ENCODE data around the gene DLD. TPM values are rescaled to one million over a fixed set of nuclear protein-coding genes. Genes with fewer than 3 reads are reported as not detected.

Gene DLD
- total and polyA plus RNA-seq, 9 of the 15 experiments (the other 6 are each of a cell fraction or from before 2014, with no cell fraction given): 130 to 639 (median 247) TPM

DNA sequence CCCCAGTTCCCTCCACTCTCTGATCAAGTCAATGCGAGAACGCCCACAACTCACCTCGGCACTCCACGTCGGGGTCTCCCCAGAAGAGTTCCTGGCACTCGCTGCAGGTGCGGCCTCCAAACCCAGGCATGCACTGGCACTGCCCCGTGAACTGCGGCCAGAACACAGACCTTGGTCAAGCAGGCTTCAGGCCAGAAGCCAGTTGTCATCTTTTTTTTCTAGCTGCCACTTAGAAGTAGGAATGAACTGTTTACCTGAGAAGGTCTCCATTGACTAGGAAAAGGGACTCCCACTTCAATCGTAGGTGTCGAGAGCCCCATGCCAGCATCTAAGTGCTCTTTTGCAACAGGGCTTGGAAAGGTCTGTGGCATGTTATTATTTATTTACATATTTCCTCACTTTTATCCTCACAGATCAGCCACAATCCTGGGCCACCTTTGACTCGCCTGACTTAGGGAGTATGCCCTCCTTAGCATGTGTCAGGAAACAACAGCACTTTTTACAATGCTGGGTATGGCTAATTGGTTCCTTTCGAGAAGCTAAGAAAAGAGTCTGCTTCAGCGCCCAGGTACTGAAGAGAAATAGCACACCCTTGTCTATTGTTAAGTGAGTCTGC lies 60.3 kb downstream of the DLD start:
- TF ChIP-seq OTX1 (CRISPR knock-in tag; IDR thresholded peaks at IDR 0.05) (no peak), SIN3B (IDR thresholded peaks at IDR 0.05; ENCODE audit: low read depth) (no peak), PTTG1 (tag; IDR thresholded peaks at IDR 0.05; ENCODE audit: low read depth) (no peak), RBM25 (IDR thresholded peaks at IDR 0.05; ENCODE audit: low read depth, low read length, severe bottlenecking) (no peak), ZNF507 (tag; conservative IDR thresholded peaks at IDR 0.05) (no peak)
- TF ChIP-seq, protein P1, sequence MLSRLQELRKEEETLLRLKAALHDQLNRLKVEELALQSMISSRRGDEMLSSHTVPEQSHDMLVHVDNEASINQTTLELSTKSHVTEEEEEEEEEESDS (CRISPR knock-in tag; IDR thresholded peaks at IDR 0.05): no peak
- TF ChIP-seq, protein P2, sequence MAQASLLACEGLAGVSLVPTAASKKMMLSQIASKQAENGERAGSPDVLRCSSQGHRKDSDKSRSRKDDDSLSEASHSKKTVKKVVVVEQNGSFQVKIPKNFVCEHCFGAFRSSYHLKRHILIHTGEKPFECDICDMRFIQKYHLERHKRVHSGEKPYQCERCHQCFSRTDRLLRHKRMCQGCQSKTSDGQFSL (CRISPR knock-in tag; IDR thresholded peaks at IDR 0.05): no peak
- TF ChIP-seq, protein P2 (tag; IDR thresholded peaks at IDR 0.05): no peak
- Histone ChIP-seq H3K9me3 (replicated peaks; ENCODE audit: control insufficient read depth, insufficient read depth, low read depth, low read length) (no peaks in the 10 kb centered on the region), H2AFZ (ENCODE audit: low read depth, low read length) (no peak overlapping the region), H3K9ac (ENCODE audit: insufficient read depth in 1 of 2, low read depth in 2 of 2, low read length in 2 of 2) (no peak overlapping the region), H3K36me3 (ENCODE audit: control insufficient read depth, insufficient read depth, low read length) (peaks cover 9% of the 10 kb centered on the region; the same call in 1 of the 3 replicates), H3K4me3 (no peak overlapping the region), H3K79me2 (ENCODE audit: control insufficient read depth, insufficient read depth, low read length) (no peaks in the 10 kb centered on the region), H3K9me1 (ENCODE audit: control insufficient read depth, insufficient read depth, low read length) (no peaks in the 10 kb centered on the region), H3K4me2 (ENCODE audit: insufficient read depth, low read length) (no peak overlapping the region), H3K27me3 (ENCODE audit: control insufficient read depth in 2 of 2, insufficient read depth in 2 of 2, low read length in 2 of 2) (no peaks in the 10 kb centered on the region), H3K4me1 (replicated peaks in 1 of 2; ENCODE audit: control insufficient read depth in 2 of 2, insufficient read depth in 2 of 2, low read length in 2 of 2) (peaks cover 0 to 3% of the 10 kb centered on the region in 2 experiments; a peak in 1 of 5 replicates), H3K27ac (ENCODE audit: extremely low read depth, low read depth, low read length) (no peak overlapping the region), H4K20me1 (replicated peaks; ENCODE audit: control insufficient read depth, insufficient read depth, low read length) (no peaks in the 10 kb centered on the region)
- 76% methylated on average over 14 of the region's 14 CpGs for WGBS (ENCODE audit: insufficient coverage, low coverage, missing lambda C conversion rate)
- in situ Hi-C loops (cut with MboI): no loop called here
- BruUV-seq (replicated peaks): no TSS peak
- intact Hi-C loops (cut with micrococcal nuclease): no loop called here
- FAIRE-seq: no peak
- POLR2A ChIA-PET: interaction anchor here (1.7 kb wide), 1 partner anchor 14 kb away, joined by 5 read pairs; no protein-coding TSS in a partner anchor
- no peak for ATAC-seq
- CTCF ChIA-PET (ENCODE audit: low intra/inter-chr PET ratio): no interaction called here
- DNase-seq (ENCODE audit: extremely low read depth in 1 of 4, low spot score in 3 of 4): no peak
